ENCODE results near the gene SVIL.
"Not testable (repeated sequence)": the region's sequence is repeated elsewhere in the genome, so short reads cannot be mapped to it uniquely, and the experiment has no call there.

The SVIL gene

DNA sequence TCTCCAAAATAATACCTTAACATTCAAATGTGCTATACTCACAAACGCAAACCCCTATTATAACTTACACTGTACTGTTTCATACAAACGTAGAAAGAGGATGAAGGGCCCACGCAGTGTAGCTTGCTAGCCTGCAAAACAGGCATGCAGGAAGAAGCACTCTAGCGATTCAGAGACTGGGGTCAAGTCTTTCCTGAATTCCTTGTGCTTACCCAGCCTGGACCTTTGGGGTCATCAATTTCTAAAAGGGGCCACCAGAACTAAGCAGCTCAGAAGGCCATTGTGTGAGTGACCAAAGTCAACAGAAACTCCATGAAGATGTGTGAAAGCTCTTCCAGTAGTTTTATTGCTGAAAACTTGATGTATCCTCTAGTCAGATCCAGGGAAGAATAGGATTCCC is 111.9 kb downstream of the SVIL start:
- DNase-seq (ENCODE audit: insufficient read length, low spot score) (no peak), FAIRE-seq (peak; percentile 52)

DNA sequence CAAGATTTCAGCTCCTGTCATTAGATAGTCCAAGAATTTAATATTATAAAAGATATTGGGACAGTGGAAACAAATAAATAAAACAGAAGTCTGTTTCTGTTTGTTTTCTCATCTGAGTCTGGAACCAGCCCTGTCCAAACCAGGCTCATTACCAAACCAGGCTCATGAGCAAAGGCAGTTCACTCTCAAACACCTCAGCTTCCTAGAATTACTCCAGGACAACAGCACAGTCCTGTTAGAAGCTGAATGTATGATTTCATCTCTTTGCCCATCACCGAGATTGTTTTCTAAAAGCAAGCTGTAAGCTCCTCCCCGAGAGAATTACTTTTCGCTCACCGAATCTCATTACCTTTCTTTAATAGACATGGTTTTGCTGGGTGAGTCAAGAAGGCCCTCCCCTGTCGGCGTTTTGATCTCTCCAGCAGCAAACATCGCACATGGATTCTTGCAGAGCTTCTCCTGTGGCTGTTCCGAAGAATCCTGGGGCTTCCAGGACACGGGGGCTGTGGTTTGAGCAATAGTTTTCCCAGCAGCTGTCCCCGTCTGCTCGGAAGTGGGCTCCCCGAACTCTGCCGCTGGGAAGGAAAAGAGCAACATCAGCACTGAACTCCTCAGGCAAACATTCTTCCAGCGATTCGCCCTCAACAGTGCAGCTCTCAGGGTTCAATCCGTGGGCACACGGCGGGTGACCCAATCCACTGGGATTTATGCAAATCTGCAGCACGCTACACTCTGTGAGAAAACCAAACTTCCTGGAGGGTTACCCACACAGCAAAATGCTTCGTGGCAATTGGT is 112.5 kb downstream of the SVIL start:
- no peak for FAIRE-seq

DNA sequence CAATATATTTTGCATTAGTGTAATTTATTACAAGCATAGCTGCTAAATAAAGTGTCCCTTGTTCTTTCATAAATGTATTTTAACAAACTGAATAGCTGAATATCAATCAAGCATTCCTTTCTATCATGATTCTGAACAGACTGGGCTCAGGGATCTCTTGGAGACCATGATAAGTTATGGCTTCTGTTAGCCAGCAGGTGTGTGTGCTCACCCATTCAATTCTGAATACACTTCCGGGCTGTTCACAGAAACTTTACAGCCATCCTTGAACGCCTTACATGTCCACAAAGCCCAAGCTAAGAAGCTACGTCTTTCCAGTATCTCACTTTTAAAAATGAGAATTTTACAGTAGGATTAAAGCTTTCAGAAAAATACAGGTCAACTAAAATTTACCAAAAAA is 115.1 kb downstream of the SVIL start:
- FAIRE-seq: no peak

More for the DNA sequence above, 112.5 kb downstream of the SVIL start:
- DNase-seq (ENCODE audit: insufficient read length, low spot score): no peak

DNA sequence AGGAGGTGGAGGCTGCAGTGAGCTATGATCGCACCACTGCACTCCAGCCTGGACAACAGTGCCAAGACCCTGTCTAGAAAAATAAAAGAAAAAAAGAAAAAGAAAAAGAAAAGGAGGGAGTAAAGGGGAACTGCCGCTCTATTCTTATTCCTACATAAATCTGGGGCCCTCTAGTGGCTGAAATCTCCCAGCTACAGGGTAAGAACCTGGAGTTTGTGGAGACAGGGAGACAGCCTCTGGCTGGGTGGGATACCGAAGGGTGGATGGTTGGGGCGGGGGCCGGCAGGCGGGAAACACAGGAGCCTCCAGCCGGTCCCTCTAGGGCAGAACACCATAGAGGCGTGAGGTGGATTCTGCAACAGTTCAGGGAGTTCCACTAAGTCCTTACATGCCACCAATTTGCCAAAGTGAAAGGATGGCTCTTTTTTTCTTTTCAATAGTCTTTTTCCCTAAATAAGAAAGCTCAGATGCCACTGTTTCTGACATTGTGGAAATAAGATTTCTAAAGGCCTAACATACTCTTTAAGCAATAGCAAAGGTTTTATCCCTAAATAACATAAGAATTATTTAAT is 117.3 kb downstream of the SVIL start:
- FAIRE-seq (no peak), DNase-seq (ENCODE audit: insufficient read length, low spot score) (peak; percentile 63)

More for the DNA sequence above, 115.1 kb downstream of the SVIL start:
- no peak for DNase-seq (ENCODE audit: insufficient read length, low spot score)

DNA sequence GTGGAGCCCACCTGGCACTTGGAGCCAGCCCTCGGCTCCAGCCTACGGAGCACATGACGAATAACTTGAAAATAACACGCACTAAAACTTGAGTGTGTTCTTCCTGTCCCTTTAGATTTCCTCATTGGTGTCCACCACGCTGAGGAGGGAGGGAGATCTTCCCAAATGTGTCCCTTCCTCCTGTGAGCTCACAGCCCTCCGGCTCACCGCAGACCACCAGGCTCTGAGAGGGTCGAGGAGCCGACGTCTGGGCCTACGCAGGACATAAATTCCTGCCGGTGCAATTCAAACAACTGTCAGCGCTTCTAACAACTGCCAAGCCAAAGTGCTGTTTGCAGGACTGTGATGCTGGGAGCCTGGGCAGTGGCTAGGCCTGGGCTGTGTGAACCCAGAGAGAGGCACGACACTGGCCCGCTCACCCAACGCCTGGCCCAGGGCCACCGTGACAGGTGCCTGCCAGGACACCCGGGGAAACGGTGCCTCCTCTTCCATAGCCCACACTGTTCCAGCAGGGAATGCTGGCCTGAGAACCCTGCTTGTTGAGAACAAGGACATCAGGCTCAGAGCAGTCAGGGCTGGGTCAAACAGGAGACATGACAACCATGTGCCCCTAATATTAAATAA is 118.3 kb downstream of the SVIL start:
- not testable (repeated sequence) for DNase-seq (ENCODE audit: insufficient read length, low spot score)
- FAIRE-seq: peak; percentile 57

DNA sequence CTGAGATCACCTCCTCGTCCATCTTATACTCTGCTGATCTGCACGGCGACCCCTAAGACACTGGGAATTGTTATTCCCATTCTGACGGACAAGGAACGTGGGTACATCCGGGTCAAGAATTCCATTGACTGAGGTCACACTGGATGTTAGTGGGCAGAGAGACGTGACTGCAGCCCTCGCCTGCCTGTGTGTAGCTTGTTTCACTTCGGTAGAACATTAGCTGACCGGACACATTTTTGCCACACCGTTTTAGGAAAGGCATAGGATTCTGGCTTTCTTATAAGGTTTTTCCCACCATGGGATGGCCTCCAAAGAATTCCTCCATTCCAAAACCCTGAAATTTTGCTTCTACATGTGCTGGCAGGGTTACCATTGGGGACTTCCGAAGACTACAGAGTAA is 118.9 kb downstream of the SVIL start:
- peak; percentile 52 for FAIRE-seq
- not testable (repeated sequence) for DNase-seq (ENCODE audit: insufficient read length, low spot score)

DNA sequence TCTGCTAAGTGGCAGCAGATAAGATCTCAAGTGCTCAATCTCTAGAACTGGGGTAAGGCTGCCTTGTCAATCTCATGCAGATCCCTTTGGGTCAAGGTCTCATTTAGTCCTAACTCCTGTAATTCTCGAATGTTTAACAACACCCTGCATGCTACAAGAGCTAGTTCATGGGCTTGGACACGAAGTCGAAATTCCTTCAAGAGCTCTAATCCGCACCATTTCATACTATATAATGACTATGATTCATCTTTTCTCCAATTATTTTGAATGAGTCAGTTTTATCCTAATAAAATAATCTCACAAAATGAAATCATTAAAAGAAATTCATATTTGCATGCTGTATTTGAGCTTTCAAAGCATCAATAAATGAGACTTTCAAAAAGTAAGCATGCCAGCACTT is 119.7 kb downstream of the SVIL start:
- not testable (repeated sequence) for DNase-seq (ENCODE audit: insufficient read length, low spot score); FAIRE-seq

DNA sequence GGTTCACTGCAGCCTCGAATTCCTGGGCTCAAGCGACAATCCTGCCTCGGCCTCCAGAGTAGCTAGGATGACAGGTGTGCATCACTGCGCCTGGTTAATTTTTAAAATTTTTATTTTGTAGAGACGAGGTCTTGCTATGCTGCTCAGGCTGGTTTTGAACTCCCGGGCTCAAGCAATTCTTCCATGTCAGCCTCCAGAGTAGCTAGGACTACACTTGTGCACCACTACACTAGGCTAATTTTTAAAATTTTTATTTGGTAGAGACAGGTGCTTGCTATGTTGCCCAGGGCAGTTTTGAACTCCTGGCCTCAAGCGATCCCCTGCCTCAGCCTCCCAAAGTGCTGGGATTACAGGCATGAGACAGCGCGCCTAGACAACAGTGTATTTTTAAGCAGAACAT is 120.5 kb downstream of the SVIL start:
- DNase-seq (ENCODE audit: insufficient read length, low spot score) (no peak), FAIRE-seq (no peak)

DNA sequence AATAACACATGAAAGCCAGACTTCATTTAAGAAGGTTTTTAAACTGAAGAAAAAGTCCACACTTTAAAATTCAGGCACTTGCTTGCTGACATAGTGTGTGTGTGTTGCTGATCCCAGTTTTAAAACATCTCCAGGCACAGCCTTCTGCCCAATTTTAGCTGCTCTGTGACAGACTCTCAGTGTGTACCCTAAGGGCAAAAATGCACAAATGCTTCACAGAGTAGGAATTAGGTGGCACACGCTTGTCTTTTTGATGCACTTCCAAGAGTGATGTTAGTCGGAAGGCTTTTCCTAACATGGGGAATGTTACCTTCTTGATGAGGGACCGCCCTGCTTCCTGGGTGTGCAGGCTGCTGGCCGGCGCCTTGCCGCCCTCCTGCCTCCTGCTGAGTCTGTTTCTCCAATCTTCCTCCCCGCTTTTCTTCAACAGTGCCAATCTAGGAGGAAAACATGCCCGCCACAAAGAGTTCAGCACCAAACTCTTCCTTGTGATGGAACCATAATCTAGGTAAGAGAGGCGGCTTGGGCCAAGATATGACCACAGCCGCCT is 122.3 kb downstream of the SVIL start:
- no peak for DNase-seq (ENCODE audit: insufficient read length, low spot score)
- no peak for FAIRE-seq

DNA sequence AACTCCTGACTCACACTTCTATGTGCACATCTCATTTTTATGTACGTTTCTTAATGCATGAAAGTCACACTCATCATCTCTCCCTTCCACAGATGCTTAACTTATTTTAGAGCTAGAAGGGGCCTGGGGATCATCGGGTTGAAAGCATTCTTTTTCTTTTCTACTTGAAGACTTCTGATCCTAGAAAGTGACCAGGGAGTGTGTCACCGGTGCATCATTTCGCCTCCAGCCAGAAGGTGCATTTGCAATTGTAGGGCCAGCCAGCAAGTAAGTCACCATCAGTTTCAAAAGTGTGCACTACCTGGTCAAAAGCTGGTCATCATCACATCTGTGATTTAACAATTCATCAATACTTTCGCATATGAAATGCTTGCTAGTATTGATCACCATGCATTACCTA is 123.0 kb downstream of the SVIL start:
- not testable (repeated sequence) for DNase-seq (ENCODE audit: insufficient read length, low spot score)
- peak; percentile 75 for FAIRE-seq

DNA sequence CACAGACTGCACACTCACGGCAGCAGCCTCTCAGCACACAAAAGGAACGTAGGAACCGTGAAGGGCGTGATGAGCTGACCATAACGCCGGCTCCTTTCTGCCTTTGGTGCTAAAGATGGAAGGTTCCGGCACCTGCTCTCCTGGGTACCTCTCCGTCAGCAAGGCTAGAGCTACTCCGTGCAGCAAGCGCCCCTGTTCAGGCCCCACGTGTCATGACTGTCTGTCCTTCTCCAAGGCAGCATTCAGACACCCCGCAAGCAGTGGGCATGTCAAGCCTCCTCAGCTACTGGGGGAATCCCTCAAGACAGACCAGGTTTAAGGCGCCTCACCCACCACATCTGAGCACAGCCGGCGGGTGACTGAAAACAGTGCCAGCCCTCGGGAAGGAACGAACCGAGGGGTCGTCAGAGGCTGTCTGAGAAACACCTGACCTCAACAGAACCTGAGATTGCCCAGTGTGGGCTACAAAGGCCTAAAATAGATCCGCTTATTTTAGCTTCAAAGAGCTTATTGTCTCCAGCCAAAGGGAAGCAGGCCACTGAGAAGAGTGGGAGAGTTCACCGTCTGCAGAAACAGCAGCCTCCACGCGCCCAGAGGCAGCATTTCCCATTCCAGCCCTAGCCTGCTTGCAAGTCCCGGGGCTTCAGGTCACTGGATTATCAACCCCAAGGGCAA is 124.2 kb downstream of the SVIL start:
- peak; percentile 26 for FAIRE-seq
- DNase-seq (ENCODE audit: insufficient read length, low spot score): not testable (repeated sequence)

DNA sequence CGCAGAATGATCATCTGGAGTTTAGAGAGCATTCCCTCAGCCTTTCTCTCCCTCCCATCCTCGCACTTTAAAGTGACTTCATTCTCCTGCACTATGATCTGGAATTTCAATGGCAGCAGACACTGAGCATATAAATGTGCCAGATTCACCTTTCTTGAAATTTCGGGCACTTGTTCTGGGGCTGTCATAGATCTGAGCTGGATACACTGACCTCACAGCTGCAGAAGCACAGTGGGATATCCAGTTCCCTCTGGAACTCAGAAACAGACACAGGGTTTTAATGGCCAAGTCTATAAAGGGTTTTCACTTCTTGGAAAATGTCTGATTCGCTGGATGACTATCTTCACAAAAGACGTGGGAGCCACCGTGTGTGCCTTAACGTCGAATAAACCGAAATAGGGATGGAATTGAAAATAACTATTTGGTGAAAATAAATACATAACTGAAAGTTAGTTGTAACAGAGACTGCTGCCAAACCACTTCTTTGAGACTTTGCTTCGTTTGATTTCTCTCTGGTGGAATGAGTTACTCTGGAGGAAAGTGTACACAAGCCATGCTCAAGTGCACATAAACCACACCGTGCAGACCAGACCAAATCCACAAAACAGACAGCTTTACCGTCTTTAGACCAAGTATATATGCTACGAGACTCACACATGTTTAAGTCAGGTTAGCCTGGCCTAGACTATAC is 126.1 kb downstream of the SVIL start:
- DNase-seq (ENCODE audit: insufficient read length, low spot score): no peak
- no peak for FAIRE-seq

DNA sequence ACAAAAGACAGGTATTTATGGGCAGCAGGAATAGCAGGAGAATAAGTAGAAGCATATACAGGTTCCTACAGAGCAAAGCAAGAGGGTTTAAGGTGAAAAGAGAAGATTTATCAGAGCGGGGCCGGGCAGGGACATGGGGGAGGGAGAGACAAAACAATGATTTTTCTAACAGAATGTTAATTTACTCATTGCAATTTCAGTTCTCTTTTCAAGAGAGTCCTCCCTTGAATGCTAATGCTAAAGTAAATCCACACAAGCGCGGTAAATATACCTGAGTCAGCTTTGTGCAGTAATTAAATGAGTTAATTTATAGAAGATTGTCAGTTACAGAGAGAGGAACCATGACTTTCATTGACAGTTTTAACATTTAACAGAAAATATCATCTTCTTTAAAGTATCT is 127.0 kb downstream of the SVIL start:
- not testable (repeated sequence) for FAIRE-seq

DNA sequence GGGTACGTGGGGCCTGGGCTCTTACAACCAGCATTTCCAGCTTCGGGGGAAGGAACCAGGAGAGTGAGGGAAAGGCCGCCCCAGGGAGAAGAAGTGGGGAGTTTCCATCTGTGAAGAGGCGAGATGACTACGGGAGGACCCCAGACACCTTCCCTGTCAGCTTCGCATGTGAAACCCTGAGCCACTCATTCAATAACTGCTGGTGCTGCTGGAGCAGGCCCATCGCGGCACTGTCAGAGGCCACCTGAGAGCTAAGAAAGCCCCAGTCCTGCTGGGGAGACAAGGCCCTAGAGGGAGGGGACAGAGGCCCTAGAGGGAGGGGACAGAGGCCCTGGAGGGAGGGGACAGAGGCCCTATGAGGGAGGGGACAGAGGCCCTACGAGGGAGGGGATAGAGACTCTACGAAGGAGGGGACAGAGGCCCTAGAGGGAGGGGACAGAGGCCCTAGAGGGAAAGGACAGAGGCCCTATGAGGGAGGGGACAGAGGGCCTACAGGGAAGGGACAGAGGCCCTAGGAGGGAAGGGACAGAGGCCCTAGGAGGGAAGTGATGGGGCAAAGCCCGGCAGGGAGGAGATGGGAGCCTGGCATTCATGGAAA is 128.3 kb downstream of the SVIL start:
- FAIRE-seq; DNase-seq (ENCODE audit: insufficient read length, low spot score): not testable (repeated sequence)

More for the DNA sequence above, 127.0 kb downstream of the SVIL start:
- not testable (repeated sequence) for DNase-seq (ENCODE audit: insufficient read length, low spot score)

DNA sequence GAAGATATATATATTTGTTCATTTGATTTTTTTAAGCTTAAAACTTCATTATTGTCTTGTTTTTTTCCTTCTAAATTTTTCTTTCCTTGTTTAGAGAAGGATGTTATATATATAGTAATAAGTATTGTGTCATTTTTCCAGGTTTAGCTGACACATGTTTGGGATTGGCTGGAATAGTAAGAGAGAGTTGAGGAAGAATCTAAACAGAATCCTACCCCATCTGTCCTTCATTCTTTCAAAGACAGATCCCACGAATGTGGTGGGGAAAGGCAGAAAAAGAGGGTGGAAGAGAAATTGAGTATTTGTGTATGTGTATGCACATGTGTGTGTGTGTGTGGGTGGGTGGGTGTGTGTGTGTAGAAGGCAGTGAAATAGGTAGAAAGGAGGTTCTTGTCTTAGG is 132.4 kb downstream of the SVIL start:
- FAIRE-seq (no peak), DNase-seq (ENCODE audit: insufficient read length, low spot score) (no peak)

DNA sequence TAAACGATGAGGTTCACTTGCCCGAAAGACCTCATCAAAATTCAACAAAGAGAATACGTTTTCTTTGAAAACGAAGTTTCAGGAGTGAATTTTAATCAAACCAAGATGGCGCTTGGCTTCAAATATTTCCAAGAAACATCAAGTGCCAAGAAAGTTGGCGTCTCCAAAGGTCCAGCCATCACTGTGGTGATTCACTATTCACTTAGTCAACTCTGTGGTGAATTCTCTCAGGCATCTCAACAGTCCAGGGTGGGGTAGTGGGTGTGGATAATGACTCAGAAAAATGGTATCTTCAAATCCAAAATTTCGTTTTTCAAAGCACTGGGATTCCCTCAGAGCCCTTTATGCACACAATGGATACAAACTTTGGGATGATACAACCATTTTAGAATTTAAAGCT is 133.1 kb downstream of the SVIL start:
- peak; percentile 54 for DNase-seq (ENCODE audit: insufficient read length, low spot score)

DNA sequence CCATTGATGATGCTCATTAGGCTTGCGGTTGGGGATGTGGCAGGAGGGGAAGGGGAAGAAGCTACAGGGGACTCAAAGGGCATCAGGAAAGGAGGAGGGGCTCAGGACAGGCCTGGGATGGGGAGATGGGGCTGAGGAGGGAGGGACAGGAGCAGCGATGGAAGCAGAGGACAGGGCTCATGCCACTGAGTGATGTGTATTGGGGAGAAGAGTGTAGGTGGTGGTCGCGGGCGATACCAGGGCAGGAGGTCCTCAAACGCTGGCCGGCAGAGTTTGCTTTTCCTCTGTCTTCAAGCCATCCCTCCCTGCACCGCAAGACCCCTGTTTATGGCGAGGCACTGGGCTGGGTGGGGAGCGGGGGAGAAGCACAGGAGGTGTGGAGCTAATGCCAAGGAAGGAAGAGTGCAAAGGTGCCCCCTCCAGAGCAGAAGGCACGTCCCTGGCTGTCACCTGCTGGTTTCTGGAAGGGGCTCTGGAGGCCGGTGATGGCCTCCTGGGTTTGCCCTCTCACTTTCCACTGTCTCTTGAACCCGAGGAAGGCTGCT is 134.7 kb downstream of the SVIL start:
- DNase-seq (ENCODE audit: insufficient read length, low spot score) (no peak), FAIRE-seq (no peak)

More for the DNA sequence above, 133.1 kb downstream of the SVIL start:
- FAIRE-seq: no peak

DNA sequence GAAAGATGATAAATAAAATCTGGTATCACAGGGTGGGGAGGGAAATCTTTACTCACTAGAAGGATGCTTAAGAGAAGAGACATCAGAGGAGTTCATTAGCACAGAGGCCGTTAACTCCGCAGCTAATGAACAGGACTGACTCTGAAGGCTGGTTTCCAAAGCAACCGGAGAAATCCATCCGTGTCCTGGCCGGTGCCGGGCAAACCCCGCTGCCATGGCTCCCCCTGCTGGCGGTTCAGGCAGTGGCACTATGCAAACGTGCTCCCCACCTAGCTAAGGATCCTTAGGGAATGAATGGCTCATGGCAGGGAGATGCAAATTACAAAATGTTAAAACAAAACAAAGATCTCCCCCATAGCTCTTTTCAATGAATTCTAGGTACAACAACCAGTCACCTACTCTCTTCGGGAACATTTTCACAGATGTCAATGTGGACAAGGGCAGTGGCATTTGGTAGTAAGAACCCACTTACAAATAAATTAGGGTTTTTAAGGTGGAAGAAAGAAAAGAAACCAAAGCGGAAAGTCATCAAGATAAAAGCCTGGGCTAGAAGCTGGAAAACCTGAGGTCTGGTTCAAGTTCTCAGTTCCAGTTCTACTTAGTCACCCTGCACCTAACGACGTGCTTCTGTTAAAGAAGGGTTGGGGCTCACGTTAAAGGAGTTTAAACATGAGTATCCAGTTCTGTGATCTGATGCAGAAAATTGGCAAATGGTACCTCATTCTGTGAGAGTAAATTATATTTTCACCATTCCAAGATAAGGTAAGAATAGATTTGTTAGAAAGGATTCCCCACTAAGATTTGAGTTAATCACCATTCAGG is 138.2 kb downstream of the SVIL start:
- DNase-seq (ENCODE audit: insufficient read length, low spot score) (peak; percentile 84), FAIRE-seq (peak; percentile 87)

DNA sequence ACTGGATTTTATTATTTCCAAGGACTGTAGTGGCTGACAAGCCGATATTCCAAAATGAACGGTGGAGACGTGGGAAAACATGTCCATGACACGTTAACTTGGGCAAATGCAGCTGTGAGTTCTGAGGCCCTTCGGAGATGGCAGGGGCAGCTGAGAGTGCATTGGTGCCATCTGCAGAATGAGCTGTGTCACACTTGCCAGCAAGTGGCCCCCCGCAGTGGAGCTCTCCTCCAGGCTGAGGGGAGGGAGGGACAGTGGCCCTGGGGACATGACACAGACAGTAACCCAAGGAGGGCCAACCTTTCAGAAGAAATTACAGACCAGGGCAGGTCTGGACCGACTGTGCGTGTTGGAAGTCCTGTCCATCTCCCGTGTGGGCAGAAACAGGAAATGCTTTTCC is 139.4 kb downstream of the SVIL start:
- DNase-seq (ENCODE audit: insufficient read length, low spot score) (no peak), FAIRE-seq (no peak)
